SK-N-MC (cell line): ENCODE measurements around the gene OBSCN.

ENCODE experiments used
- EZH2 ChIP-seq: fragments of 200-600 bp; sonication (generic); IDR thresholded peaks from one replicate; pipeline ENCODE4 v1.6.1; 2017; ENCODE audit warnings: antibody characterized with exemption
- POLR2AphosphoS5 ChIP-seq: IDR thresholded peaks from 2 replicates; pipeline ENCODE4 v1.6.1; 2012; ENCODE audit warnings: mild to moderate bottlenecking, low read depth, low read length, borderline replicate concordance

DNA sequence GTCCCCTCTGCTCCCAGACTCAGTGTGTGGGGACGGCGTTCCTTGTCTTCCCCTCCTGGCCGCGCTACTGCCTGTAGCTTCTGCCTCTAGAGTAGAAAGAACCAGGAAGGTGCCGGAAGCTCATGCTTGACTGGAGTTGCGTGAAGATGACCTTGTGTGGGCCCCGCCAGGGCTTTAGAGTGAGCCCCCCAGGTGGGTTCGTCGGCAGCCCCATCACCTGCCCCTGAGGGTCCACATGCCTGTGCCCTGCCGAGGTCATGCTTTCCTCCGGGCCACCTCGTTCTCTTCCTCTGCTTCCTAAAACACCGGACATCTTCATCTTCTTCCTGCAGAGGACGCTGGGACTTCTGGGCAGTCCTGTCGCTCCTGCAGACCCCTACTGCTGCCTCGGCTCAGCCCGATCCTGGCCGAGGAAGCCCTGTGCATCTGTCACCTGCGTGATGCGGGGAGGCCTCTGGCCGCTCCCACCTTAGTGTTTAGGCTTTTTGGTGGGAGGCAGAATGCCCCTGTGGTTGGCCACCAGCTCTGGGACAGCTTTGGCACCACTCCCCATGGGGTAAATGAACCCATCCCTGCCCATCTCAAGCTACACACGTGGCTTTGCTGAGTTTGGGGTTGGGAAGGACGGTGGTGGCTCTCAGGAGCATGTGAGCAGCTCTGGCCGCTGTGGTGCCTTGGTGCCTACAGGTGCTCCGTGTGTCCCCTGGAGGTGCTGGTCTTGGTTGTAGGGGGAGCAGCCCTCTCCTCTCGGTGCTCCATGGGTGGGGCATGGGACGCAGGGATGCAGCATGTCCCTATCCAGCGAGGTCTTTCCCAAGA, 12.3 kb downstream of the OBSCN start:
- TF ChIP-seq POLR2AphosphoS5 (no peak), EZH2 (no peak)
